PC-9 (cell line): ENCODE results near the gene RGS3. TPM values are rescaled to one million over a fixed set of nuclear protein-coding genes. Genes with fewer than 3 reads are reported as not detected.

Experiments used
- BruUV-seq: library from RNA; stranded (reverse); fragments of 400-500 nt; replicated peaks from 2 replicates; lab custom pipeline; 2021; lab: Mats Ljungman, UMichigan
- CTCF ChIA-PET: fragments of 300-600 bp; sonication (Branson Sonifier 250); formaldehyde crosslinking; loops from one replicate; lab custom pipeline; 2022; ENCODE audit warnings: antibody characterized with exemption; lab: Charles Lee
- POLR2A ChIA-PET: fragments of 300-600 bp; sonication (Branson Sonifier 250); formaldehyde crosslinking; loops from one replicate; lab custom pipeline; 2022; ENCODE audit warnings: antibody characterized with exemption; ENCODE audit not compliant: unreplicated experiment; lab: Charles Lee
- DNase-seq, 2 experiments: peaks; one replicate each; pipeline versions ENCODE4 v3.0.0 to v3.0.0-alpha.2; 2015 to 2022; ENCODE audit warnings: mixed read lengths in 1 of 2
- H2AFZ ChIP-seq: fragments of 200-600 bp; sonication (generic); 2 replicates; pipeline ENCODE4 v1.8.1; 2017; ENCODE audit warnings: antibody characterized with exemption
- H3F3A ChIP-seq: fragments of 200-600 bp; sonication (generic); 2 replicates; pipeline ENCODE4 v1.8.1; 2017; ENCODE audit warnings: antibody characterized with exemption, mild to moderate bottlenecking, low read depth; ENCODE audit not compliant: insufficient read depth
- H3K27ac ChIP-seq: fragments of 200-600 bp; sonication (generic); 2 replicates; pipeline ENCODE4 v1.6.1; 2016; ENCODE audit warnings: mixed run types
- H3K27me3 ChIP-seq: fragments of 200-600 bp; sonication (generic); 2 replicates; pipeline ENCODE4 v1.6.1; 2016; ENCODE audit warnings: low read depth, mixed run types; ENCODE audit not compliant: insufficient read depth
- H3K36me3 ChIP-seq: fragments of 200-600 bp; sonication (generic); 2 replicates; pipeline ENCODE4 v1.6.1; 2016; ENCODE audit warnings: low read depth, mixed run types
- H3K4me1 ChIP-seq: fragments of 200-600 bp; sonication (generic); replicated peaks from 2 replicates; pipeline ENCODE4 v1.6.1; 2016; ENCODE audit warnings: mixed run types; ENCODE audit not compliant: insufficient read depth
- H3K4me2 ChIP-seq: fragments of 200-600 bp; sonication (generic); 2 replicates; pipeline ENCODE4 v1.6.1; 2017; ENCODE audit warnings: mixed run types
- H3K4me3 ChIP-seq: fragments of 200-600 bp; sonication (generic); 2 replicates; pipeline ENCODE4 v1.6.1; 2016; ENCODE audit warnings: mixed run types
- H3K79me2 ChIP-seq: fragments of 200-600 bp; sonication (generic); 2 replicates; pipeline ENCODE4 v1.6.1; 2017; ENCODE audit warnings: low read depth, mixed run types
- H3K9me2 ChIP-seq: fragments of 200-600 bp; sonication (generic); 2 replicates; pipeline ENCODE4 v1.8.1; 2017; ENCODE audit warnings: mild to moderate bottlenecking; ENCODE audit not compliant: insufficient read depth
- H3K9me3 ChIP-seq: fragments of 200-600 bp; sonication (generic); 2 replicates; pipeline ENCODE4 v1.8.1; 2016; ENCODE audit warnings: low read depth; ENCODE audit not compliant: insufficient read depth
- H4K20me1 ChIP-seq: fragments of 200-600 bp; sonication (generic); 2 replicates; pipeline ENCODE4 v1.8.1; 2017; ENCODE audit not compliant: insufficient read depth
- EZH2 ChIP-seq: fragments of 200-600 bp; sonication (generic); IDR thresholded peaks from 2 replicates; pipeline ENCODE4 v1.8.0; 2017; ENCODE audit warnings: antibody characterized with exemption, low read depth
- intact Hi-C: fragments of 100-400 bp; cut with micrococcal nuclease; formaldehyde crosslinking; loops from one replicate; pipeline ENCODE4 v1.10.0; 2022; ENCODE audit not compliant: unreplicated experiment
- total RNA-seq: library from RNA; stranded (reverse); gene quantifications from 2 replicates; pipeline ENCODE4 v1.2.3, GENCODE V29; 2021
- TF ChIP-seq, protein P1 (sequence below): fragments of 200-600 bp; sonication (generic); conservative IDR thresholded peaks from 2 replicates; pipeline ENCODE4 v1.6.1; 2017; ENCODE audit warnings: mixed run types, antibody characterized with exemption, mild to moderate bottlenecking, moderate library complexity

The RGS3 gene
- total RNA-seq, 1 experiment from 2014 or later: 75.8 TPM

DNA sequence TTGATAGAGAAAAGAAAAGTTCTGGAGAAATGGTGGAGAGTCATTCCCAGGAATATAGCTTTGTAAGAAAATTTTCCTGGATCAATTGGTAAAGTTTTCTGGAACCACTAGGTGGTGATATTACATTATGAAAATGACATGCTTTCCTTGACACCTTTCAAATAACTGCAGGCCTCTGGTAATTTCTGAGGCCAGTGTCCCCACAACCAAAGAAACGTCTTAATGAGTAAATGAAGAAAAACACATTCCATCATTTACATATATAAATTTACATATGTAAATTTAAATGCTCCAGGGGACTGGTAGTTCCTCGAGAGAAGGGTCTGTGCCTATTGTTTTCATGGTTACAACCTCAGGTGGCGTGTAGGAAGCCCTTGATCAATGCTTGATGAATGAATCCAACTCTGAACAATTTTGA is 17.2 kb upstream of the RGS3 start:
- Histone ChIP-seq H3K27me3 (no peaks in the 10 kb centered on the region), H3K4me2 (no peak overlapping the region), H3K9me2 (no peaks in the 10 kb centered on the region), H2AFZ (no peak overlapping the region), H3K9me3 (no peaks in the 10 kb centered on the region), H3K27ac (no peak overlapping the region), H3F3A (no peaks in the 10 kb centered on the region), H3K4me3 (no peak overlapping the region), H4K20me1 (no peaks in the 10 kb centered on the region), H3K36me3 (no peaks in the 10 kb centered on the region), H3K79me2 (no peaks in the 10 kb centered on the region), H3K4me1 (no peaks in the 10 kb centered on the region)
- no peak for DNase-seq
- intact Hi-C loops: loop anchor here (2.0 kb wide), 1 partner anchor 144 kb away; no protein-coding TSS in a partner anchor
- BruUV-seq: no TSS peak
- CTCF ChIA-PET: interaction anchor here (0.5 to 1.7 kb wide), 7 partner anchors 8 to 1360 kb away, joined by 3 to 12 read pairs (median 6); partner anchors contain the start of genes CDC26 and PRPF4
- POLR2A ChIA-PET: interaction anchor here (0.6 to 0.7 kb wide), 4 partner anchors 36 to 225 kb away, joined by 3 to 36 read pairs (median 4); partner anchors contain the start of genes C9orf43 and POLE3
- TF ChIP-seq, protein P1, sequence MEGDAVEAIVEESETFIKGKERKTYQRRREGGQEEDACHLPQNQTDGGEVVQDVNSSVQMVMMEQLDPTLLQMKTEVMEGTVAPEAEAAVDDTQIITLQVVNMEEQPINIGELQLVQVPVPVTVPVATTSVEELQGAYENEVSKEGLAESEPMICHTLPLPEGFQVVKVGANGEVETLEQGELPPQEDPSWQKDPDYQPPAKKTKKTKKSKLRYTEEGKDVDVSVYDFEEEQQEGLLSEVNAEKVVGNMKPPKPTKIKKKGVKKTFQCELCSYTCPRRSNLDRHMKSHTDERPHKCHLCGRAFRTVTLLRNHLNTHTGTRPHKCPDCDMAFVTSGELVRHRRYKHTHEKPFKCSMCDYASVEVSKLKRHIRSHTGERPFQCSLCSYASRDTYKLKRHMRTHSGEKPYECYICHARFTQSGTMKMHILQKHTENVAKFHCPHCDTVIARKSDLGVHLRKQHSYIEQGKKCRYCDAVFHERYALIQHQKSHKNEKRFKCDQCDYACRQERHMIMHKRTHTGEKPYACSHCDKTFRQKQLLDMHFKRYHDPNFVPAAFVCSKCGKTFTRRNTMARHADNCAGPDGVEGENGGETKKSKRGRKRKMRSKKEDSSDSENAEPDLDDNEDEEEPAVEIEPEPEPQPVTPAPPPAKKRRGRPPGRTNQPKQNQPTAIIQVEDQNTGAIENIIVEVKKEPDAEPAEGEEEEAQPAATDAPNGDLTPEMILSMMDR: peak; percentile 80
- no peak for TF ChIP-seq EZH2

DNA sequence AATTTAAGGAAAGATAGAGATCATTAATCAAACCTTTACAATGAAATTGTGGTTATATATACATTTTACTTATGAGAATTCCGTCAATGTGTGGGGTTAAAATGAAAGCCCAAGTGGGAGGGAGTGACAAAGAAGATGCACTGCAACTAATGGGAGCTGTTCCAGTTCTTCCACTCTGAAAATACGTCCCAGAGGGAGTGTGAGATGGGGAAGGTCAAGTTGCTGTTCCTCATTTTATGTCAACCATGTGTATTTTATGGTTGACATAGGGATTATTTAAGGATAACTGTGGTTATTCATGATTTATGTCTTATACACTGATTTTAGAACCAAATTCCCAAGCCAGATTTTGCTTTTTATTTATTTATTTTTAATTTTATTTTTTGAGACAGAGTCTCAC is 14.2 kb upstream of the RGS3 start:
- Histone ChIP-seq H3F3A (peaks cover 6% of the 10 kb centered on the region; the same call in 1 of the 2 replicates), H3K36me3 (no peaks in the 10 kb centered on the region), H3K27me3 (no peaks in the 10 kb centered on the region), H3K79me2 (no peaks in the 10 kb centered on the region), H4K20me1 (no peaks in the 10 kb centered on the region), H3K27ac (no peak overlapping the region), H3K9me3 (no peaks in the 10 kb centered on the region), H3K4me1 (peaks cover 3% of the 10 kb centered on the region), H2AFZ (no peak overlapping the region), H3K9me2 (no peaks in the 10 kb centered on the region), H3K4me2 (no peak overlapping the region), H3K4me3 (no peak overlapping the region)
- intact Hi-C loops: no loop called here
- ChIA-PET CTCF (no interaction called here), POLR2A (no interaction called here)
- TF ChIP-seq EZH2: no peak
- TF ChIP-seq, protein P1: no peak
- BruUV-seq: no TSS peak
- DNase-seq: no peak

DNA sequence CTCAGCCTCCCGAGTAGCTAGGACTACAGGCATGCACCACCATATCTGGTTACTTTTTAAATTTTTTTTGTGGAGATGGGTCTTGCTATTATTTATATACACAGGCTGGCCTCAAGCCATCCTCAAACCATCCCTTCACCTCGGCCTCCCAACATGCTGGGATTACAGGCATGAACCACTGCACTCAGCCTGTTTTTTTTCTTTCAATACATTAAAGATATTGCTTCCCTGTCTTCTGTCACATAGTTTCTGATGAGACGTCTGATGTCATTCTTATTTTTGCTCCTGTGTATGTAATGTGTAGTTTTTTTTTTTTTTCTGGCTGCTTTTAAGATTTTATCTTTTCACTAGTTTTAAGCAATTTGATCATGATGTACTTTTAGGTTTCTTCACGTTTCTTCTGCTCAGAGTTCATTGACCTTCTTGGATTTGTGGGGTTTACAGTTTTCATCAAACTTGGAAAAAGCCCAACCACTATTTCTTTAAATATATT is 11.4 kb upstream of the RGS3 start:
- H4K20me1 ChIP-seq: no peaks in the 10 kb centered on the region
- H2AFZ ChIP-seq: no peak overlapping the region
- H3K79me2 ChIP-seq: no peaks in the 10 kb centered on the region
- TF ChIP-seq, protein P1: no peak
- no peak for TF ChIP-seq EZH2
- POLR2A ChIA-PET: no interaction called here
- intact Hi-C loops: no loop called here
- H3K27ac ChIP-seq: no peak overlapping the region
- no peak overlapping the region for H3K4me3 ChIP-seq
- CTCF ChIA-PET: interaction anchor here (0.6 to 0.7 kb wide), 2 partner anchors 144 to 447 kb away, joined by 3 to 17 read pairs; no protein-coding TSS in a partner anchor
- no peaks in the 10 kb centered on the region for H3K9me2 ChIP-seq
- no peak for DNase-seq
- H3K9me3 ChIP-seq: no peaks in the 10 kb centered on the region
- H3K4me2 ChIP-seq: no peak overlapping the region
- no TSS peak for BruUV-seq
- H3F3A ChIP-seq: peaks cover 28% of the 10 kb centered on the region
- no peaks in the 10 kb centered on the region for H3K27me3 ChIP-seq
- H3K4me1 ChIP-seq: peaks cover 28% of the 10 kb centered on the region
- no peaks in the 10 kb centered on the region for H3K36me3 ChIP-seq
